CD14-positive monocyte (primary cell): ENCODE measurements around the gene SETD5. TPM values are rescaled to one million over a fixed set of nuclear protein-coding genes. Genes with fewer than 3 reads are reported as not detected.
A peak's percentile ranks its signal among the peaks of the same experiment; 100 is the strongest.

ENCODE experiments used
- DNase-seq, 3 donors: peaks; one replicate each; pipeline ENCODE4 v3.0.0-alpha.2; 2011 to 2022
- H2AFZ ChIP-seq: 2 replicates; pipeline ENCODE4 v1.6.0; 2012; ENCODE audit warnings: mild to moderate bottlenecking, low read depth, low read length, inconsistent platforms; ENCODE audit not compliant: insufficient read depth, poor library complexity, severe bottlenecking
- H3K27ac ChIP-seq, 2 donors: 1 replicate in 1 of 2; 2 replicates in 1 of 2; pipeline ENCODE4 v1.5.1; 2012 to 2013; ENCODE audit warnings: low read length in 2 of 2, control low read depth in 1 of 2, inconsistent platforms in 1 of 2, low read depth in 1 of 2, mild to moderate bottlenecking in 1 of 2
- H3K27me3 ChIP-seq, 2 donors: one replicate each; pipeline versions ENCODE4 v1.6.0 to v1.6.1; 2011 to 2013; ENCODE audit warnings: low read length in 2 of 2; ENCODE audit not compliant: control insufficient read depth in 2 of 2, insufficient read depth in 2 of 2
- H3K36me3 ChIP-seq, 2 donors: replicated peaks in 1 of 2; 1 replicate in 1 of 2; 2 replicates in 1 of 2; pipeline versions ENCODE4 v1.5.1 to v1.6.1; 2012 to 2013; ENCODE audit warnings: low read length in 2 of 2, control low read depth in 1 of 2, inconsistent platforms in 1 of 2, mild to moderate bottlenecking in 1 of 2; ENCODE audit not compliant: insufficient read depth in 2 of 2, control insufficient read depth in 1 of 2
- H3K4me1 ChIP-seq, 2 donors: 1 replicate in 1 of 2; 2 replicates in 1 of 2; pipeline versions ENCODE4 v1.5.1 to v1.6.1; 2012 to 2013; ENCODE audit warnings: low read length in 2 of 2, control low read depth in 1 of 2, inconsistent platforms in 1 of 2, mild to moderate bottlenecking in 1 of 2, moderate library complexity in 1 of 2; ENCODE audit not compliant: insufficient read depth in 2 of 2, control insufficient read depth in 1 of 2
- H3K4me2 ChIP-seq: replicated peaks from 2 replicates; pipeline ENCODE3; 2012; ENCODE audit warnings: low read length, moderate library complexity, mild to moderate bottlenecking; ENCODE audit not compliant: poor library complexity, severe bottlenecking; ENCODE audit errors: extremely low read depth
- H3K4me3 ChIP-seq, 3 experiments: fragments of 200-600 bp in 1 of 3; sonication (generic) in 1 of 3; replicated peaks in 1 of 3; 1 replicate in 2 of 3; 2 replicates in 1 of 3; pipeline ENCODE4 v1.5.1; 2011 to 2013; ENCODE audit warnings: low read length in 3 of 3, mild to moderate bottlenecking in 3 of 3, control low read depth in 2 of 3, low read depth in 2 of 3, inconsistent platforms in 1 of 3, moderate library complexity in 1 of 3
- H3K79me2 ChIP-seq: 2 replicates; pipeline ENCODE4 v1.6.0; 2012; ENCODE audit warnings: mild to moderate bottlenecking, control low read depth, inconsistent platforms, low read length, moderate library complexity; ENCODE audit not compliant: insufficient read depth
- H3K9ac ChIP-seq: 2 replicates; pipeline ENCODE4 v1.6.0; 2017; ENCODE audit warnings: low read length, mild to moderate bottlenecking; ENCODE audit not compliant: insufficient read depth, poor library complexity, severe bottlenecking
- H3K9me3 ChIP-seq, 2 donors: replicated peaks in 1 of 2; 1 replicate in 1 of 2; 2 replicates in 1 of 2; pipeline versions ENCODE4 v1.5.1 to v1.6.1; 2012 to 2013; ENCODE audit warnings: low read length in 2 of 2, control low read depth in 1 of 2; ENCODE audit not compliant: control insufficient read depth in 1 of 2, insufficient read depth in 1 of 2
- H4K20me1 ChIP-seq: 2 replicates; pipeline ENCODE4 v1.6.0; 2012; ENCODE audit warnings: mild to moderate bottlenecking, low read length, control low read depth, moderate library complexity; ENCODE audit not compliant: insufficient read depth
- H3K27ac Mint-ChIP-seq, 7 donors: one replicate each; pipeline ENCODE4 v1.8.0; 2020; ENCODE audit warnings: mild to moderate bottlenecking in 7 of 7, mixed read lengths in 7 of 7, moderate library complexity in 6 of 7, inconsistent platforms in 2 of 7
- H3K27me3 Mint-ChIP-seq, 3 donors: one replicate each; pipeline ENCODE4 v1.8.0; 2021 to 2022; ENCODE audit warnings: low read depth in 3 of 3, mild to moderate bottlenecking in 3 of 3, mixed read lengths in 3 of 3, moderate library complexity in 3 of 3, inconsistent platforms in 1 of 3
- H3K36me3 Mint-ChIP-seq, 2 donors: one replicate each; pipeline ENCODE4 v1.8.0; 2020; ENCODE audit warnings: mixed read lengths in 2 of 2, inconsistent platforms in 1 of 2, mild to moderate bottlenecking in 1 of 2
- H3K4me1 Mint-ChIP-seq: one replicate; pipeline ENCODE4 v1.8.0; 2020; ENCODE audit warnings: mild to moderate bottlenecking, mixed read lengths
- H3K4me3 Mint-ChIP-seq, 2 donors: one replicate each; pipeline ENCODE4 v1.8.0; 2020; ENCODE audit warnings: mild to moderate bottlenecking in 2 of 2, mixed read lengths in 2 of 2, moderate library complexity in 1 of 2
- H3K9me3 Mint-ChIP-seq, 7 donors: one replicate each; pipeline ENCODE4 v1.8.0; 2020 to 2022; ENCODE audit warnings: mixed read lengths in 7 of 7, mild to moderate bottlenecking in 6 of 7, moderate library complexity in 6 of 7, inconsistent platforms in 2 of 7
- CTCF ChIP-seq: fragments of 200-600 bp; IDR thresholded peaks from one replicate; pipeline ENCODE4 v1.8.0; 2022; ENCODE audit warnings: antibody characterized with exemption, mild to moderate bottlenecking
- WGBS: methylation state at CpG from one replicate; pipeline ENCODE4 v1.1.5; 2013; ENCODE audit warnings: missing lambda C conversion rate; ENCODE audit not compliant: insufficient coverage; 5-methylcytosine and 5-hydroxymethylcytosine counted together
- intact Hi-C, 2 donors: fragments of 100-400 bp; cut with micrococcal nuclease; formaldehyde crosslinking; loops; one replicate each; pipeline versions ENCODE4 v1.15.0 to v1.15.1; 2023
- polyA plus RNA-seq, 3 donors: library from polyadenylated mRNA; depleted of rRNA in 1 of 3; unstranded in 2 of 3; stranded (reverse) in 1 of 3; fragments of 300-500 nt in 2 of 3; fragments of >200 nt in 1 of 3; fragmentation: Illumina TruSeq in 2 of 3; gene quantifications; 1 replicate in 2 of 3; 2 replicates in 1 of 3; pipeline ENCODE4 v1.2.3, GENCODE V29; 2012 to 2021

SETD5 gene
- polyA plus RNA-seq, 3 donors, result 4.1 to 51.5 (median 13.7) TPM

GRCh38 chr3:9435316-9435715, 37.9 kb downstream of the SETD5 start:
- Mint-ChIP-seq H3K27ac (peak overlapping the region in 1 of 7 donors; percentile 10), H3K4me3 (no peak overlapping the region), H3K9me3 (no peaks in the 10 kb centered on the region), H3K4me1 (no peaks in the 10 kb centered on the region), H3K27me3 (no peaks in the 10 kb centered on the region), H3K36me3 (peaks cover 82 to 84% of the 10 kb centered on the region in 2 donors)
- H3K4me3 ChIP-seq, result no peak overlapping the region
- H3K9me3 ChIP-seq, result no peaks in the 10 kb centered on the region
- no peak for TF ChIP-seq CTCF
- H3K9ac ChIP-seq, result no peak overlapping the region
- no peaks in the 10 kb centered on the region for H3K27me3 ChIP-seq
- no peak overlapping the region for H3K4me2 ChIP-seq
- no peak for DNase-seq
- WGBS, result 100% methylated on average over 1 of the region's 3 CpGs
- no peak overlapping the region for H3K27ac ChIP-seq
- H2AFZ ChIP-seq, result no peak overlapping the region
- H3K36me3 ChIP-seq, result peaks cover 96 to 100% of the 10 kb centered on the region in 2 donors
- H4K20me1 ChIP-seq, result peaks cover 43% of the 10 kb centered on the region
- no peaks in the 10 kb centered on the region for H3K4me1 ChIP-seq
- intact Hi-C loops, result no loop called here
- peaks cover 14% of the 10 kb centered on the region for H3K79me2 ChIP-seq

- Histone ChIP-seq H3K27ac (no peak overlapping the region), H3K9ac (no peak overlapping the region), H3K36me3 (peaks cover 96 to 100% of the 10 kb centered on the region in 2 donors), H3K4me1 (no peaks in the 10 kb centered on the region), H2AFZ (no peak overlapping the region), H3K79me2 (peaks cover 11% of the 10 kb centered on the region), H4K20me1 (peaks cover 34% of the 10 kb centered on the region), H3K9me3 (no peaks in the 10 kb centered on the region), H3K27me3 (no peaks in the 10 kb centered on the region), H3K4me2 (no peak overlapping the region), H3K4me3 (no peak overlapping the region)
- no peak for TF ChIP-seq CTCF
- Mint-ChIP-seq H3K27me3 (no peaks in the 10 kb centered on the region), H3K4me3 (no peak overlapping the region), H3K36me3 (peaks cover 86 to 92% of the 10 kb centered on the region in 2 donors), H3K4me1 (no peaks in the 10 kb centered on the region), H3K27ac (no peak overlapping the region), H3K9me3 (no peaks in the 10 kb centered on the region)
- intact Hi-C loops, result no loop called here
- no CpG with 5 or more reads among the region's 1 CpG for WGBS
- DNase-seq, result no peak
Measured at GRCh38 chr3:9439331-9439730, 41.9 kb downstream of the SETD5 start.
